Stimulated activated CD4-positive, alpha-beta T cell treated with anti-CD3 and anti-CD28 coated beads, Interleukin-12 subunit alpha, Interleukin-12 subunit beta, amount 100 ng/mL, for 24 hours (primary cell): ENCODE results near the gene SGPP2.

Experiments used
- DNase-seq, 2 experiments: peaks; one replicate each; pipeline ENCODE4 v3.0.0-alpha.2; 2020; ENCODE audit warnings: low read depth in 2 of 2

SGPP2 gene

DNA sequence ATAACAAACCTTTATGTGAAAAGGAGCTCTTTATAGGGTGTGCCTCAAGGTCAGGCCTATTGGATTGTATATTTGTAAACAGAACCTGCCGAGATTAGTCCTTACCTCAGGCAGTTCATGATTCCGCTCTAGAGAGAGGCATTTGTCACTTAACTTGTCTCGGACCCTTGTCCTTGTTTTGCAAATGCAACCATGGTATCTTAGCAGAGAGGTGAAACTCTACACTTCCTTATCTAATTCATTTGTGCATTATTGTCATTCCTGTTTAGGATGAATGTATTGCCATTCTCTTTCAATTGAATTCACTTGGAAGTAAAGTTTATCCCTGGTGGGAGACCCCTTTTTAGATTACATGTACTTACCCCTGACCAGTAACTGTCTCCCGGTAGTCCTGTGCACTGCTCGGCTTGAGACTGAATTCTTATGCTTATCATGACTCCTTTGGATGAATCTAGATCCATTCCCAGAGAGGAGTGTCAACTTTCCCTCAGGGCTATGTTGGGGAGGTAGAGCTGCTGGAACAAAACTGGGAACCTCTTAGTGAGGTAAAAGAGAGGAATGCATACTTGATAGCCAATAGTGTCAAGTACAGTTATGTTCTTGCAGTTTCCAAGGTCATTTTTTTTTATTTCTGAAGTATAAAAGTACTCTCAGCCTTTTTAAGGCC is 46.6 kb downstream of the SGPP2 start:
- DNase-seq = no peak

DNA sequence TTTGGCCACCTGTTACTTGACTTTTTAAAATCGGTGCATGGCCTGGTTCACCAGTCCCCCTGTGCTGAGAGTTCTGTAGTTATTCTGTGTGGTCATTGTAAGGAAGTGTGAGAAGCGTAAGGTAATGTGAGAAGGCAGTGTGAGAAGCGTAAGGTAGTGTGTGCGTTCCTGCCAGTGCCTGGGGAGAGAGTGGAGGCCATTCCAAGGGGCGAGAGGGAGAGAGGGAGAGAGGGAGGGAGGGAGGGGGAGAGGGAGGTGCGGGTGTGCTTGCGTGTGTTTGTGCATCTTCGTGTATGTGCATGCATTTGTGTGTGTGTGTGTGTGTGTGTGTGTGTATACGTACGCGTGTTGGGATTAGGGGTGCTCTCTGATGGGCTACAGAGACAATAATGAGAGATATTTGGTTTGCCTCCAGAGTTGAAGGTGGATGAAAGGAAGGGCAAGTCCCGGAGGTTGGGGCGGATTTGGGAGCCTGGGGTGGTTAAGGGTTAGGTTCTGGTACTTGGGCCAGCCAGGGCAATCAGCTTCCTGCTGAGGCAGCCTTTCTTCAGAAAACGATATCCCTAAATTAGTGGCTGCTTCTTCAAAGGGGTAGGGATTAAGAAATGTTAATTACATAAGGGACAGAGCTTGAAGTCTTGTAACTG is 53.7 kb downstream of the SGPP2 start:
- no peak for DNase-seq

DNA sequence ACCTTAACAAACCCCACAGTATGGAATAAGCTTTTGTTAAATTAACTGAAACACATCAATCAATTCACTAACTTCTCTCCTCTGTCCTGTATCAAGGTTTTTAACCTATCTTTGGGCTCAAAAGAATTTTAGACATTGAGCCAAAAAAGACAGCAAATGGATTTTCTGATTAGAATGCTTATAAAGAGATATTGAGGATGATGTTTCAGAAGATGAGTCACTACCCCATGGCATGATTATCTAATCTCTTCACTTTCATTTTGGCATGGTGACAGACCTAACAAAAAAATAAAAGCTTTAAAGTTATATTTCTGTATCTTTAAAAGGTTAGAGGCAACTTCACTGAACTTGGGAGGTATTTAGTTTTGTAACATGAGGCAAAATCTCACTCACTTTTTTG is 55.5 kb downstream of the SGPP2 start:
- DNase-seq = no peak

DNA sequence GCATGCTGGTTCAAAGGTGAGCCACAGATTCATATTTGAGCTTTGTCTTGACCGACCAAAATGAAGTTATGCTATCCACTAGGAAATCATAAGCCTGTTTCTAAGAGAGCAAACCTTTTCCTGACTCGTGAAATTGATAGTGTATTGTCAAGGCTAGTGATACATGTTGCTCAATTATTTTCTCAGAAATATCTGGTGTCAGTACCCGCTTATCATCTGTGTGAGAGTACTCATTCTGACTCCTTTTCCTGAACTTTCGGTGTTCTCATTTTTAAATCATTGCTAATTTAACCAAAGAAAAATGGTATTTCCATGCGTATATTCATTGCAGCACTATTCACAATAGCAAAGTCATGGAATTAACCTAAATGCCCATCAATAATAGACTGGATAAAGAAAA is 56.2 kb downstream of the SGPP2 start:
- DNase-seq = no peak

DNA sequence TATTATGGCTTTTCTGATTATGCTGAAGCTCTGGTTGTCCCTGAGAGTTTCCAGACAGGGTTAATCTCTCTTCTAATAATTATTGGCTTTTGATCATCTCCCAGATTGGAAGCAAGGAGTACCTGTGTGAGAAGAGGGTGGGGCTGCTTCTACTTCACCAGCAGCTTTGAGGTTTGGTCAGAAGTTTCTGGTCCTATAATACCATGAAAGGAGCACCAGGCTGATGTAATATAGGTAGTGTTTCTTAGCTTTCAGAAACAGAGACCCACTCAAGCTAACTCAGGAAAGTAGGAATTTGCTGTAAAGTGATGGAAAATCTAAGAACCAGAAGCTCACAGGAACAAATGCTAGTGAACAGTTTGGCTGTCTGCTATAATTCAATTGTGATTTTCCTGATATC is 57.6 kb downstream of the SGPP2 start:
- DNase-seq = no peak

DNA sequence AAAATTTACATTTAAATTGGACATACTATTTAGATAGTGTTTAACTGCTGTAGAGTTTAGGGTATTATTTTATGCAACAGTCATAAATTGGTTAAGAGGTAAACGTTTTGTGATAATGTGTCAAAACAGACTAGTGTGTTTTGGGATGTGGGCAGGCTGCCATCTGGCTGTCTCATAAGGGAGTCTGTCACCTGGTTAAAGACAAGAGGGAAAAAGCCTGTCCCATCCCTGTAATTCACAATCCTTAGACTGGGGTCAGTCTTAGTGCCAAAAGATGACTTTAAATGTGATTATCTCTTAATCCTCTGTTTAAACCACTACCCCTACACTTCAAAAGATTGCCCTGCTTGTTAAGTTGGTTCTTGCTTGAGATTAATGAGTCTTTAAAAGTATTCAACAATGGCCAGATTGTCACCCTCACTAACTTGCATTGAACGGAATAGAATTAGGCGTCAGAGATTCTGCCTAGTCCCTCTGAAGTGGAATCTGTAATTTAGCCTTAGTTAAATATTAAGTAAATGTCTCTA is 59.2 kb downstream of the SGPP2 start:
- DNase-seq = no peak

DNA sequence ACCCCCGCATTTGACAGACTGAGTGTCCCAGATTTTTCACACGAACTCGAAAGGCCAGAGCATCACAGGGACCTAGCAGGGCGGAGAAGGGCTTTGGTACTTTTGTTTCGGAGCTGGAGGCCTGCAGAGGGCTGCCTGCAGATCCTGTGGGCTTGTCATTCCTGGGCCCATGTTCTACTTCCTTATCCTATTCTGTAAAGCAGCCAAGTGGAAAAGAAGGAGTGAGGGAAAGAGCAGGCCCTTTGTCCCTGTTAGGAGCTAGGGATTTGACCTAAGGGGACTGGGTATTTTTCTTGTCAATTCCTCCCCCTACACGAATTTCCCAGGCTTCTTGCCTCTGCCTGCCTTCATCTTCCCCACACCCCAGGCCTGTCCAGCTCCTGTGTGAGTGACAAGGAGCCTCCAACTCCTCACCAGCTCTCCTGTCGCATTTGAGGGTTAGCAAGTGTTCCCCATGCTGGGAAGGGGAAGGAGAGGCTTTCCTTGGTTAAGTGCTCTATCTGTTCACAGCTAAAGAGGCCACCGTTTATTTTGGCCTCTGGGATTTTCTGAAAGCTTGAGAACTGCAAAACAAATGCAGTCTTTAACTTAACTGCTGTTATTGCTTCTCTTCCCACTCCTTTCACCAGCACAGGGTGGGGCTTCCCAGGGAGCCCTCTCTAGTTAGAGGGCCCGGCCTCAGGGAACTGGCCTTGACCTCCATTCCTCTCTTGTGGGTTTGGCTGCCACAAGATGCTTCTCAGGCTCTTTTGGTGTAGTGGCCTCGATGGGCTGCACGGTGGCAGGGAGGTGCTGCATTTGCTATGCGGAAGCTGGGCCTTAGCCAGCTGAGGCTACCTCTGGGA is 61.2 kb downstream of the SGPP2 start:
- no peak for DNase-seq

DNA sequence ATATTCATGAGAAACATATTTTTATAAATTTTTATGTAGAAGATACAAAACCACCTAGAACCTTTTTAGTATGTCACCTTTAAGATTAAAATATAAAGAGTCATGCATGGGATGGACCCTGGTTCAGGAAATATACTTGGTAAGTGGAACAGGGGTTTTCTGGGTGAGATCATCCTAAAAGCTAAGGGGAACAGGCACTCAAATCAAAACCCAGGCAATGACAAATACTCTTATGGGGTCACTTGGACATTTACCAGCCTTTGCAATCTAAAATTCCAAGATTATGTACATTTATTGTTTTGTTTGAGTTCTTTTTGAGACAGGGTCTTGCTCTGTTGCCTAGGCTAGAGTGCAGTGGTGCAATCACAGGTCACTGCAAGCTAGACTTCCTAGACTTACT is 65.8 kb downstream of the SGPP2 start:
- no peak for DNase-seq

DNA sequence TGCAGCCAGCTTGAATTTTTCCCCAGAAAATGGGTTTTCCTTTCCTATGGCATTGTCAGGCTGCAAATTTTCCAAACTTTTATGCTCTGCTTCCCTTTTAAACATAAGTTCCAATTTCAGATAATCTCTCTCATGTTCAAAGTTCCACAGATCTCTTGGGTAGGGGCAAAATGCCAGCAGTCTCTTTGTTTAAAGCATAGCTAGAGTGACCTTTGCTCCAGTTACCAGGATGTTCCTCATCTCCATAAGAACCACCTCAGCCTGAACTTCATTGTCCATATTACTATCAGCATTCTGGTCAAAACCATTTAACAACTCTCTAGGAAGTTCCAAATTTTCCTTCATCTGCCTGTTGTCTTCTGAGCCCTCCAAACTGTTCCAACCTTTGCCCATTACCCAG is 68.3 kb downstream of the SGPP2 start:
- DNase-seq = no peak

DNA sequence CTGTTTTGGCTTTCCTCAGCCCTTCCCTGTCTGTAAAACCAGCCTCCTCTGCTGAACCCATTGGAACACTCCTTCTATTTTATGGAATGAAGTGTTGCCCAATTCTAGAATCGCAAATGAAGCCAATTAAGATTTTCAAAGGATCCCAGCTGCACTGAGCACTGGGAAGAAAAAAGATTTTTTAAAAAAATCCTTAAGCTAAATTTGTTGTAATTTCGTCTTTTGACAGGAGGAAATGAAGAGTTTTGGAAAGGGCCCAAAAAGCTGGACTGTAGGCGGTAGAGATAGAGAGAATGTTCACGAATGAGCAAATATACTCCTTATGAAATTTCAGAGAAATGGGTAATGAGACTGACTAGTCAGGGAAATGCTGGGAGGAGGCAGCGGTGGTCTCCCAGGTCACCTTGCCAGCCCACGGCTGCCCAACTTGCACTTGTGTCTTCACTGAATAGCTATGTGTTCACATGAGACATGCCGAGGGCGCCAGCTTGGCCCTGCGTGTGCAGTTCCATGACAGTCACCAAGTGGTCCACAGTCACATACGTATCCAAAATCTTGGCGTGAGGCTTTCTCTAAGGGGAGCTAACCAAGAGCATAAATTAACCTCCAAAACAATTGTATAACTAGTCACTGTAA is 69.9 kb downstream of the SGPP2 start:
- no peak for DNase-seq

DNA sequence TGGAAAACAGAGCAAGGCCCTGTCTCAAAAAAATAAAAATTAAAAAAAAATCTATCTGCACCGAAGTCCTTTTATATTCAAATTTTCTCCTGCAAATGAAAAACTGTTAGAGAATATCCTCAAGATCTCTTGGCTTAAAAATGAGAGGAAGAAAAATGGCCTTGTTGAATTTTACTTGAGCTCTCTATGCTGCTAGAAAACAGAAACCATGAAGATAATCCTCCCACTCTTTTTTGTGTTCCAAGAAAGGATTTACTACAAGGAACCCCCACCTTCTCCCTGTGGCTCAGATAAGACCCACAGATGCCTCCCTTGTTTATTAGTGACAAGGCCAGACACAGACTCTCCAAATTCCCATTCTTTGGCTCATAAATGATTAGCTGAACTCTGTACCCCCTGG is 71.0 kb downstream of the SGPP2 start:
- no peak for DNase-seq

DNA sequence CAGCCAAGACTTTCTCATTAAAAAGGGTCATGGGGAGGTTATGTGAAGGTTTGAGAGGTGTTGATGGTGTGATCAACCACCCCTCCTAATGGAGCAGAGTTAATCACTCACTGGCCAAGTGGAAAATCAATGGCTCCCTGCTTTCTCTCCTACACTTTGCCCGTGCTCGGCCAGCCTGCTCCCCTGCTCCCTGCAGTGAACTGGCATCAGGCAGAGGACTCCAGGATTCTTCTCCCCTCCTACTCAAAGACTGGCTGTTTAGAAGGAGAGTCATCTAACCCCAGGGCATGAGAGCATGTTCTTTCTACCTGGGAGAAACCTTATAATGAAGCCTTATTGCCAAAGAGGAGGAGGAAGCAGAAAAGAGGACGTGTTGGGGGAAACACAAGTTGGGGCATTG is 74.9 kb downstream of the SGPP2 start:
- DNase-seq = no peak

DNA sequence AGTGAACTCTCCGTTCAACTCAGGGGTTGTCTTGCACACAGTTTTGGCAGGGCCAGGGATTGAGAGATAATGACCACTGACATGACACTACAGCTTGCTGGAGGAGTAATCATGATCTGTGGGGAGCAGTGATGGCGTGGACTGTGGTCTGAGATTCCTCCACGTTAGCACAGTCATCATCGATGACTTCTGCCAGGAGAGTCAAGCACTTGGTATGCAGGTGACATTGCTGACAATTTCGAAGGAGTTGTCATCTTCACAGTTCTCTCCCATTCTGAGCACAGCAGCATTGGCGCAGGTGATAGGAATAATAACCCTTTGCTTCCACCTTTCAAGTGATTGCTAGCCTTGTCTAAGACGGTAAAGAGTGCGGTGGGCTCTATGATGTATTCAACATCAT is 79.8 kb downstream of the SGPP2 start:
- DNase-seq = no peak

DNA sequence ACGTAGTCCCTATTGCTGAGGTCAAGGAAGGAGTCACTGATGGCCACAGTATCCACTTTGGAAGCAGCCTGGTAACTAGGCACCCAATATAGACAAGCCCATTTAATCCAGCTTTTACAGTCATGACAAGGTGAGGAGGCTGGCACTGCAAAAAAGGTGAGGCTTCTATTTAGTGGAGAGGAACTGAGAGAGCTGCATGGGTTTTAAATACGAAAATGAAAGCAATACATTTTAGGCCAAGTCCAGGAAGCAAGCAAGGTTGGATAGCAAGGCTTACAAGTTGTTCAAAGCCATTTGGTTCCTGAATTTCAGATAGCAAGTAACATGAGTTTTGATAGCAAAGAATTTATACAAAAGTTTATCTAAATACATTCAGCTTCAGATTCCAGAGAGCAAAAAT is 80.4 kb downstream of the SGPP2 start:
- no peak for DNase-seq

DNA sequence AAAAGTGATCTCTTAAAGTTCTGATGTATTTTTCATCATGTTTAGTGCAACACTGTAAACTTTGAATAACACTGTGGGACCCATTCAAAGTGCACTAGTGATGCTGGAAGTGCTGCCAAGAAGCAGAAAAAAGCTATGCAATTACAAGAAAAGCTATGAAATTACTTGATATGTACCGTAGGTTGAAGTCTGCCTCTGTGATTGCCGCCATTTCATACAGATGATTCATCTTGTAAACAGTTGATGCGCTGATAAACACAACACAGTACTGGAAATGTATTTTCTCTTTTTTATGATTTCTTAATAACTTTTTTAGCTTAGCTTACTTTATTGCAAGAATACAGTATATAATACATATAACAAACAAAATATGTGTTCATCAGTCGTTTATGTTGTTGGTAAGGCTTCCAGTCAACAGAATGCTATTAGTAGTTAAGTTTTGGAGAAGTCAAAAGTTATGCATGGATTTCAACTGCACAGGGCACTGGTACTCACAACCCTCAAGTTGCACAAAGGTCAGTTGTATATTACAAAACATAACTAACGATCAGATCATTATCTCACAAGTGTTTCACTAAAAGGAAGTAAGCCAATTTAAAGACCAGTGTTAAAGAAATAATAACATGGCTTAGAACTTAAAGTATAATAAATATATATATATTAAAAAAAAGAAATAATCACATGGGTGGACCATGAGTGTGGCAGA is 82.0 kb downstream of the SGPP2 start:
- no peak for DNase-seq

DNA sequence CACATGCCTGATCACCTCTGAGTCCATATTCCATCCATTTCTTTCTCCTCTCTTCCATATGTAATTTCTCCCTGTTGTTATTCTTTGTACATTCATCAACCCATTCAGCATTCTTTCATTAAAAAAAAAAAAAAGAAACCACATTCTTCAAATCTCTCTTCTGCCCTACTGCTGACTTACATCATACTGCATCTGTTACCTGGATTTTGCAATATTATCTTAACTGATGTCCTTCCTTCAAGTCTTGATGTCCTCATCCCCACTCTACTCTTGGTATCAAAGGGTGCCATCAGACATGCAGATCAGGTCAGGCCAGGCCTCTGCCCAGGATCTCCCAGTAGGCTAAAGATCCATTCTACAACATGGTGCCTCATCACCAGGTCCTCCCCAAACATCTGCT is 90.6 kb downstream of the SGPP2 start:
- DNase-seq = no peak

DNA sequence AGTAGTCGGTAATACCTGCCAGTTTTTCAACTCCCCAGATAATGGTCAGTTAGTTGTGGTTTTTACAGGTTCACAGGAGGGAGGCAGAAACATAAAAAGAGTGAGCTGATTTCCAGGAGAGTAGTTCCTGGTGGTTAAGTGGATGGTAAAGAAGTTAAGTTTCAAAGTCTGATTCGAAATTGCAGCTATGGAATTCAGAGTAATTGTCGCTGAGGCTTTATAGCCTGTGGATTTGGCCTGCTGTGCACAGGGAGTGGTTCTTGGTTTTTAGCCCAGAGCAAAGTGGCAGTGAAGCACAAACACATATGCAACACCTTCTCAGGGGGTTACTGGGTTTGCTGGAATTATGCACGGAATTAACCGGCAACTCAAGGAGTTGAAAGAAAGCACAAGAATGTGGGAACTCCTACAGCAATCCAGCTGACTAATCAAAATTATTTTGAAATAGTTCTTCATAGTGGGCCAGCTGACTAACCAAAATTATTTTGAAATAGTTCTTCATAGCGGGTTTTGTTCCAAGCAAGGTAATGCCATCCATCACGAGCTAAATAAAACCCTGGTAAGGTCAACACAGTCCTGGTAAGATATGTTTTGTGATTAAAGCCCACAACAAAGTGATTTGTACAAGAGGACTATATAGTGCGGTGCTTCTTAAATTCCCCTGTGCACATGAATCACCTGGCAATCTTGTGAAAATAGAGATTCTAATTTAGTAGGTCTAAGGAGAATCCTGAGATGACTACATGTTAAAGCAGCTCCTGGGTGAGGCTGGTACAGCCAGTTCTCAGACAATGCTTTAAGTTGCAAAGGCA is 94.4 kb downstream of the SGPP2 start:
- no peak for DNase-seq

DNA sequence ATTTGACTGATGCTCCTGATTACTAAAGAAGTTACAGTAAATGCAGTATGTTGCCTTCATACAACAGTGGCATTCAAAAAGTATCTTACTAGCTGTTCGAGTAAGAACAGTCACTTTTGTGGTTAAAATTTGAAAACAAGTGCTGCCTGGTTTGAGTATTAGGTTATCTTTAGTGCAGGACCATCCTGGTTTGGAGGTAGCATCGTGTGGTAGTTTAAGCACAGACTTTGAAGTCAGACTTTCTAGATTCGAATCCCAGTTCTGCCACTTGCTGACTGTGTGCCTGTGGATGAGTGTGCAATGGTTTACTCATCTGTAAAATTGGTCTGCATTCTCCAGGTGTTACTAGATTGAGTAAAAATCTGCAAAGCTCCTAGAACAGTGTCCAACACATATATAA is 96.8 kb downstream of the SGPP2 start:
- no peak for DNase-seq

DNA sequence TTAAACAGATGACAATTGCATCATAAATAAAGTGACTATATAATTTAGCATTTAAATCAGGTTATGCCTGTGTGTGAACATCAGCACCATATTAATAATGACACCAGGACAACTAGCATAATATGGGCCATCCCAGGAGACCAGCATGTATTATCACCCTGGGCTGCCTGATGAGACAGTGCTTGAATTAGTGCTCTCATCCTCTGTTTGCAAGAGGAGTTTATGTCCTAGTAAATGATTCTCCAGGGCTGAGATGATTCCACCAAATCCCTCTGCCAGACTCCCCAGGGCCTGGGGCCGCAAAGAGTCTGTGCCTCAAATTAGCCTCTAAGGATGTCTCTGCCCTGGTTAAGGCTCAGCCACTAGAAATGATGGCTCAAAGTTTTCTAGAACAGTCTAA is 97.7 kb downstream of the SGPP2 start:
- no peak for DNase-seq

DNA sequence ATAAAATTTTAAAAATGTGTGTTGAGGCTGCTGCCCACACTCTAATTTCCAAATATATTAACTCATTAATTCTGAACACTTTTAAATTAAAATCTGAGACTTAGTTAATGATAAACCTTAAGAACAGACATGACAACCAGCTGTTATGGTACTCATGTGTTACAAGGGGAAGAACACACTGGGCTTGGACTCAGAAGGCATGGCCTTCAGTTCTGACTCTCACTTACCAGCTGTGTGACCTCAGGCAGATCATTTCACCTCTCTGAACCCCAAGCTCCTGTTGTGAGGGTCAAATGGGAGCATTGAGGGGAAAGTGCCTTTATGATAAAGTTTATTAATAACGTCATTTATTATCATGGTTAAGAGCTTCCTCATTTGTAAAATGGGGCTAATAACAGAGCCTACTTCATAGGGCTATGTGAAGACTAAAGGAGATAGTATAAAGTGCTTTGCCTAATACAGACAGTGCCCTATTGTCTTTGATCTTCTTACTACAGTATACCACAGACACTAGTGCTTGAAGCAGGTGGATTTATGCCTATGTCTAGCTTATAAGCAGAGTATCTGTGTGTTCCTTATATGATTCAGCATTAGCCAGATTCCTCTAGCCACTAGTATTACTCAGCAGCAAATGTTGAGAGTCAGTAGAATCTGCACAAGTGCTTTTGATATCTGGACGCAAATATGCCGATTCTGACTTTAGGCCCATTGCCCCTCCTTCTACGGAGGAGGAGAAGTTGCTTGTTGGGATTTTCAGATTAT is 99.6 kb downstream of the SGPP2 start:
- DNase-seq = no peak
